SK-N-SH (cell line): ENCODE data around the gene POU6F2. TPM values are rescaled to one million over a fixed set of nuclear protein-coding genes. Genes with fewer than 3 reads are reported as not detected.

Experiments
- CTCF ChIA-PET: fragments of 300-600, 350-600 bp; formaldehyde crosslinking; extraction: SDS; loops from one replicate; lab custom pipeline; 2021; lab: Yijun Ruan, JAX
- POLR2A ChIA-PET: fragments of 350-600 bp; sonication (Branson Sonifier 250); formaldehyde crosslinking; extraction: SDS; loops from one replicate; lab custom pipeline; 2020; ENCODE audit warnings: antibody characterized with exemption, inconsistent platforms; lab: Yijun Ruan, JAX
- DNase-seq: peaks from one replicate; pipeline ENCODE4 v3.0.0; 2012
- H2AFZ ChIP-seq: fragments of 200-600 bp; sonication (generic); 2 replicates; pipeline ENCODE4 v1.8.1; 2016; ENCODE audit warnings: antibody characterized with exemption, mild to moderate bottlenecking, low read depth
- H3F3A ChIP-seq: fragments of 200-600 bp; sonication (generic); replicated peaks from 2 replicates; pipeline ENCODE3; 2016; ENCODE audit warnings: antibody characterized with exemption, mild to moderate bottlenecking; ENCODE audit not compliant: insufficient read depth
- H3K27ac ChIP-seq, 2 experiments: fragments of 200-500 bp in 1 of 2; fragments of 200-600 bp in 1 of 2; sonication (Bioruptor generic) in 1 of 2; sonication (generic), shearing (Covaris generic) in 1 of 2; 2 replicates each; pipeline versions ENCODE4 v1.5.1 to v1.6.1; 2014 to 2016; ENCODE audit warnings: low read depth in 2 of 2, inconsistent platforms in 1 of 2, low read length in 1 of 2, mild to moderate bottlenecking in 1 of 2, mixed read lengths in 1 of 2
- H3K27me3 ChIP-seq: fragments of 200-600 bp; sonication (generic), shearing (Covaris generic); 2 replicates; pipeline ENCODE4 v1.6.1; 2016; ENCODE audit warnings: mixed run types; ENCODE audit not compliant: insufficient read depth
- H3K36me3 ChIP-seq, 2 experiments: fragments of 200-500 bp in 1 of 2; fragments of 200-600 bp in 1 of 2; sonication (Bioruptor generic) in 1 of 2; sonication (generic) in 1 of 2; replicated peaks in 1 of 2; 2 replicates each; pipeline versions ENCODE3 to v1.5.1; 2014 to 2016; ENCODE audit warnings: low read length in 1 of 2, mild to moderate bottlenecking in 1 of 2; ENCODE audit not compliant: insufficient read depth in 2 of 2, control insufficient read depth in 1 of 2
- H3K4me1 ChIP-seq, 2 experiments: fragments of 200-500 bp in 1 of 2; fragments of 200-600 bp in 1 of 2; sonication (Bioruptor generic) in 1 of 2; sonication (generic), shearing (Covaris generic) in 1 of 2; 2 replicates each; pipeline versions ENCODE4 v1.5.1 to v1.6.1; 2014 to 2016; ENCODE audit warnings: low read depth in 1 of 2, low read length in 1 of 2, mixed run types in 1 of 2; ENCODE audit not compliant: insufficient read depth in 2 of 2, control insufficient read depth in 1 of 2
- H3K4me2 ChIP-seq: fragments of 200-600 bp; sonication (generic), shearing (Covaris generic); 2 replicates; pipeline ENCODE4 v1.6.1; 2017; ENCODE audit warnings: mixed run types
- H3K4me3 ChIP-seq, 2 experiments: fragments of 200-500 bp in 1 of 2; fragments of 200-600 bp in 1 of 2; sonication (Bioruptor generic) in 1 of 2; sonication (generic), shearing (Covaris generic) in 1 of 2; 2 replicates each; pipeline versions ENCODE4 v1.5.1 to v1.8.1; 2014 to 2016; ENCODE audit warnings: low read depth in 2 of 2, inconsistent platforms in 1 of 2, low read length in 1 of 2, mild to moderate bottlenecking in 1 of 2, mixed read lengths in 1 of 2, moderate library complexity in 1 of 2
- H3K79me2 ChIP-seq: fragments of 200-600 bp; sonication (generic); 2 replicates; pipeline ENCODE4 v1.8.1; 2017; ENCODE audit warnings: mild to moderate bottlenecking; ENCODE audit not compliant: insufficient read depth
- H3K9ac ChIP-seq: fragments of 200-600 bp; sonication (generic); 2 replicates; pipeline ENCODE4 v1.6.1; 2017; ENCODE audit warnings: mixed run types
- H3K9me2 ChIP-seq: fragments of 200-600 bp; sonication (generic); 2 replicates; pipeline ENCODE4 v1.6.1; 2017; ENCODE audit warnings: mixed run types
- H3K9me3 ChIP-seq: fragments of 200-600 bp; sonication (generic); 2 replicates; pipeline ENCODE4 v1.6.1; 2017; ENCODE audit warnings: mixed run types, mild to moderate bottlenecking, moderate library complexity
- H4K20me1 ChIP-seq: fragments of 200-600 bp; sonication (generic); 2 replicates; pipeline ENCODE4 v1.6.1; 2017; ENCODE audit warnings: mild to moderate bottlenecking, mixed run types; ENCODE audit not compliant: insufficient read depth
- CHD2 ChIP-seq: fragments of 150-350 bp; IDR thresholded peaks from 2 replicates; pipeline ENCODE4 v1.6.1; 2018; ENCODE audit warnings: low read length; ENCODE audit not compliant: partially characterized antibody
- EP300 ChIP-seq, 2 experiments: IDR thresholded peaks; 2 replicates each; pipeline versions ENCODE4 v1.4.0 to v1.6.1; 2012; ENCODE audit warnings: borderline replicate concordance in 1 of 2, low read depth in 1 of 2, low read length in 1 of 2
- FOXJ3 ChIP-seq: sonication (generic); formaldehyde crosslinking; IDR thresholded peaks from 2 replicates; pipeline ENCODE4 v1.5.1; 2020; ENCODE audit warnings: mild to moderate bottlenecking, missing genetic modification reagents
- FOXM1 ChIP-seq: IDR thresholded peaks from 2 replicates; pipeline ENCODE4 v1.4.0; 2012; ENCODE audit warnings: low read depth, mild to moderate bottlenecking
- GABPA ChIP-seq: IDR thresholded peaks from 2 replicates; pipeline ENCODE4 v1.4.0; 2012; ENCODE audit warnings: low read depth, mild to moderate bottlenecking
- GATA2 ChIP-seq: sonication (generic); formaldehyde crosslinking; IDR thresholded peaks from 2 replicates; pipeline ENCODE4 v1.5.0; 2020; ENCODE audit warnings: mild to moderate bottlenecking, missing genetic modification reagents
- JUND ChIP-seq: IDR thresholded peaks from 2 replicates; pipeline ENCODE4 v1.4.0; 2012
- MEF2A ChIP-seq: IDR thresholded peaks from 2 replicates; pipeline ENCODE4 v1.4.0; 2012; ENCODE audit warnings: low read depth, borderline replicate concordance
- NFIC ChIP-seq: IDR thresholded peaks from 2 replicates; pipeline ENCODE4 v1.4.0; 2012; ENCODE audit warnings: borderline replicate concordance
- NRF1 ChIP-seq: IDR thresholded peaks from 2 replicates; pipeline ENCODE4 v1.6.1; 2012; ENCODE audit warnings: low read depth, mild to moderate bottlenecking, low read length
- POLR2AphosphoS5 ChIP-seq: IDR thresholded peaks from 2 replicates; pipeline ENCODE4 v1.6.1; 2012; ENCODE audit warnings: low read depth, low read length
- RAD21 ChIP-seq: IDR thresholded peaks from 2 replicates; pipeline ENCODE4 v1.6.1; 2012; ENCODE audit warnings: mild to moderate bottlenecking, low read length
- RCOR1 ChIP-seq: fragments of 150-350 bp; IDR thresholded peaks from 2 replicates; pipeline ENCODE4 v1.6.1; 2017; ENCODE audit warnings: antibody characterized with exemption, low read length
- RXRA ChIP-seq: IDR thresholded peaks from 2 replicates; pipeline ENCODE4 v1.4.0; 2012; ENCODE audit warnings: low read depth, mild to moderate bottlenecking, borderline replicate concordance
- SIN3A ChIP-seq: IDR thresholded peaks from 2 replicates; pipeline ENCODE4 v1.6.1; 2012; ENCODE audit warnings: low read depth, mild to moderate bottlenecking, low read length, moderate library complexity, borderline replicate concordance
- TCF12 ChIP-seq: IDR thresholded peaks from 2 replicates; pipeline ENCODE4 v1.4.0; 2012
- TEAD4 ChIP-seq: IDR thresholded peaks from 2 replicates; pipeline ENCODE4 v1.4.0; 2012; ENCODE audit warnings: mild to moderate bottlenecking, borderline replicate concordance; ENCODE audit not compliant: insufficient read depth
- WGBS: methylation state at CpG from one replicate; pipeline ENCODE4 v1.1.6; 2017; ENCODE audit warnings: low lambda C conversion rate; 5-methylcytosine and 5-hydroxymethylcytosine counted together
- polyA plus RNA-seq, 3 experiments: library from polyadenylated mRNA; depleted of rRNA; stranded (reverse); fragments of >200 nt; gene quantifications; 2 replicates each; pipeline ENCODE4 v1.2.3, GENCODE V29; 2012
- TF ChIP-seq, protein P1 (sequence below): IDR thresholded peaks from 2 replicates; pipeline ENCODE4 v1.4.0; 2012; ENCODE audit warnings: low read depth
- TF ChIP-seq, protein P2 (sequence below): IDR thresholded peaks from 2 replicates; pipeline ENCODE4 v1.4.0; 2012; ENCODE audit warnings: low read depth, borderline replicate concordance
- TF ChIP-seq, protein P3 (sequence below): IDR thresholded peaks from 2 replicates; pipeline ENCODE4 v1.6.1; 2012; ENCODE audit warnings: mild to moderate bottlenecking, low read depth, low read length, moderate library complexity
- TF ChIP-seq, protein P4 (sequence below): IDR thresholded peaks from 2 replicates; pipeline ENCODE4; 2012
- TF ChIP-seq, protein P5 (sequence below): IDR thresholded peaks from 2 replicates; pipeline ENCODE4 v1.4.0; 2012; ENCODE audit warnings: low read depth, borderline replicate concordance
- TF ChIP-seq, protein P6 (sequence below): fragments of 200-600 bp; sonication (generic); IDR thresholded peaks from 2 replicates; pipeline ENCODE4 v1.6.1; 2017; ENCODE audit warnings: antibody characterized with exemption, mild to moderate bottlenecking, moderate library complexity

POU6F2 gene
- polyA plus RNA-seq, 1 of the 3 experiments (the other 2 are of a cell fraction), result under 0.01 TPM

DNA sequence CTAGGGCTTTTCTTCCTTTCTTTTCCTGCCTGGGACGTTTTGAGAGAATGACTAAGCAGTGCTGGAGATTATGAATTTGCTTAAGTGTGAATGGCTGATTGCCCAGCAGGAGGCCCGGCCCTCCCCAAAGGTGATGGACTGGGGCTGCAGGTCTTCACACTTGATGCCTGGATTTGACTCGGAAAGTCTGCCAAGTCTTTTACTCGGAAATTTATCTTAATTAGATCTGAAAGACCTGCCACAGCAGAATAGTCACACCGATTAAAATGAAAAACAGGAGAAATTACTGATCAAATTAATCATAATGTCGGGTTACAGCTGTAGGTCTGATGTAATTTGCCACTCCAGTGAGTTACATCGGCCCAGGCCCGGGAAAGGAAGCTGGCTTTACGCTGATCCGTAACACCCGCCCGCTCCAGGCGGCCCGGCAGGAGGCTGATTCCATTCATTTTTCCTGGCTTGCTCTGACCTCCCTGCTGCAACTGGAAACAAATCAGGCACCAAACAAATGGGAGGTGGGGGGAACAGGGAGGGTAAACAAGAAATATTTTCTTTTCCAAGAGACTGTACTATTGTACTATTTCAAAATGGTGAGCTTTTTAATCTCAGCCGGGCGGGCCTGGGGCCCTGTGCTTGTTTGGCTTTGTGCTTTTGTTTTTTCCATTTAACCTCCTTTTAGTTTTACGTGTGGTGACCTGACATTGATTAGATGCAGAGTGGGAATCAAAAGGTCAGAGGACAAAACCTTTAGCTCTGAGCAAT lies 376.1 kb downstream of the POU6F2 start:
- H3F3A ChIP-seq, result no peaks in the 10 kb centered on the region
- peaks cover 14% of the 10 kb centered on the region for H3K27me3 ChIP-seq
- H3K4me1 ChIP-seq, result peaks cover 0 to 12% of the 10 kb centered on the region in 2 experiments; a peak in 3 of 4 replicates
- 19% methylated on average over 17 of the region's 17 CpGs for WGBS
- H3K4me2 ChIP-seq, result peak overlapping the region; percentile 26
- no peaks in the 10 kb centered on the region for H3K36me3 ChIP-seq
- POLR2A ChIA-PET, result no interaction called here
- H4K20me1 ChIP-seq, result no peaks in the 10 kb centered on the region
- peak overlapping the region; percentile 8; the same call in 1 of the 2 replicates for H2AFZ ChIP-seq
- no peak overlapping the region for H3K27ac ChIP-seq
- CTCF ChIA-PET, result interaction anchor here (0.8 kb wide), 1 partner anchor 14 kb away, joined by 3 read pairs; no protein-coding TSS in a partner anchor
- H3K9ac ChIP-seq, result no peak overlapping the region
- TF ChIP-seq POLR2AphosphoS5, result peak; percentile 56; the same call in 1 of the 2 replicates
- TF ChIP-seq RAD21, result 0 out of 2 replicates have a peak, but pooled peaks have one; percentile 4
- TF ChIP-seq JUND, result peak; percentile 68
- TF ChIP-seq EP300 (IDR thresholded peaks at IDR 0.05; ENCODE audit: borderline replicate concordance in 1 of 2, low read depth in 1 of 2, low read length in 1 of 2), result peak; percentile 61 to 79; a peak in 3 of 4 replicates
- TF ChIP-seq TEAD4, result 0 out of 2 replicates have a peak, but pooled peaks have one; percentile 63
- TF ChIP-seq, protein P1, sequence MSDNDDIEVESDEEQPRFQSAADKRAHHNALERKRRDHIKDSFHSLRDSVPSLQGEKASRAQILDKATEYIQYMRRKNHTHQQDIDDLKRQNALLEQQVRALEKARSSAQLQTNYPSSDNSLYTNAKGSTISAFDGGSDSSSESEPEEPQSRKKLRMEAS, result no peak
- TF ChIP-seq FOXJ3 (CRISPR knock-in tag), result peak; percentile 51; the same call in 1 of the 2 replicates
- TF ChIP-seq, protein P2, sequence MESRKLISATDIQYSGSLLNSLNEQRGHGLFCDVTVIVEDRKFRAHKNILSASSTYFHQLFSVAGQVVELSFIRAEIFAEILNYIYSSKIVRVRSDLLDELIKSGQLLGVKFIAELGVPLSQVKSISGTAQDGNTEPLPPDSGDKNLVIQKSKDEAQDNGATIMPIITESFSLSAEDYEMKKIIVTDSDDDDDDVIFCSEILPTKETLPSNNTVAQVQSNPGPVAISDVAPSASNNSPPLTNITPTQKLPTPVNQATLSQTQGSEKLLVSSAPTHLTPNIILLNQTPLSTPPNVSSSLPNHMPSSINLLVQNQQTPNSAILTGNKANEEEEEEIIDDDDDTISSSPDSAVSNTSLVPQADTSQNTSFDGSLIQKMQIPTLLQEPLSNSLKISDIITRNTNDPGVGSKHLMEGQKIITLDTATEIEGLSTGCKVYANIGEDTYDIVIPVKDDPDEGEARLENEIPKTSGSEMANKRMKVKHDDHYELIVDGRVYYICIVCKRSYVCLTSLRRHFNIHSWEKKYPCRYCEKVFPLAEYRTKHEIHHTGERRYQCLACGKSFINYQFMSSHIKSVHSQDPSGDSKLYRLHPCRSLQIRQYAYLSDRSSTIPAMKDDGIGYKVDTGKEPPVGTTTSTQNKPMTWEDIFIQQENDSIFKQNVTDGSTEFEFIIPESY, result peak; percentile 72; the same call in 1 of the 2 replicates
- TF ChIP-seq, protein P3, sequence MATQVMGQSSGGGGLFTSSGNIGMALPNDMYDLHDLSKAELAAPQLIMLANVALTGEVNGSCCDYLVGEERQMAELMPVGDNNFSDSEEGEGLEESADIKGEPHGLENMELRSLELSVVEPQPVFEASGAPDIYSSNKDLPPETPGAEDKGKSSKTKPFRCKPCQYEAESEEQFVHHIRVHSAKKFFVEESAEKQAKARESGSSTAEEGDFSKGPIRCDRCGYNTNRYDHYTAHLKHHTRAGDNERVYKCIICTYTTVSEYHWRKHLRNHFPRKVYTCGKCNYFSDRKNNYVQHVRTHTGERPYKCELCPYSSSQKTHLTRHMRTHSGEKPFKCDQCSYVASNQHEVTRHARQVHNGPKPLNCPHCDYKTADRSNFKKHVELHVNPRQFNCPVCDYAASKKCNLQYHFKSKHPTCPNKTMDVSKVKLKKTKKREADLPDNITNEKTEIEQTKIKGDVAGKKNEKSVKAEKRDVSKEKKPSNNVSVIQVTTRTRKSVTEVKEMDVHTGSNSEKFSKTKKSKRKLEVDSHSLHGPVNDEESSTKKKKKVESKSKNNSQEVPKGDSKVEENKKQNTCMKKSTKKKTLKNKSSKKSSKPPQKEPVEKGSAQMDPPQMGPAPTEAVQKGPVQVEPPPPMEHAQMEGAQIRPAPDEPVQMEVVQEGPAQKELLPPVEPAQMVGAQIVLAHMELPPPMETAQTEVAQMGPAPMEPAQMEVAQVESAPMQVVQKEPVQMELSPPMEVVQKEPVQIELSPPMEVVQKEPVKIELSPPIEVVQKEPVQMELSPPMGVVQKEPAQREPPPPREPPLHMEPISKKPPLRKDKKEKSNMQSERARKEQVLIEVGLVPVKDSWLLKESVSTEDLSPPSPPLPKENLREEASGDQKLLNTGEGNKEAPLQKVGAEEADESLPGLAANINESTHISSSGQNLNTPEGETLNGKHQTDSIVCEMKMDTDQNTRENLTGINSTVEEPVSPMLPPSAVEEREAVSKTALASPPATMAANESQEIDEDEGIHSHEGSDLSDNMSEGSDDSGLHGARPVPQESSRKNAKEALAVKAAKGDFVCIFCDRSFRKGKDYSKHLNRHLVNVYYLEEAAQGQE, result no peak
- peak; percentile 54; the same call in 1 of the 2 replicates for TF ChIP-seq SIN3A
- TF ChIP-seq NFIC, result peak; percentile 63
- peak; percentile 93 for TF ChIP-seq RCOR1
- TF ChIP-seq, protein P4, sequence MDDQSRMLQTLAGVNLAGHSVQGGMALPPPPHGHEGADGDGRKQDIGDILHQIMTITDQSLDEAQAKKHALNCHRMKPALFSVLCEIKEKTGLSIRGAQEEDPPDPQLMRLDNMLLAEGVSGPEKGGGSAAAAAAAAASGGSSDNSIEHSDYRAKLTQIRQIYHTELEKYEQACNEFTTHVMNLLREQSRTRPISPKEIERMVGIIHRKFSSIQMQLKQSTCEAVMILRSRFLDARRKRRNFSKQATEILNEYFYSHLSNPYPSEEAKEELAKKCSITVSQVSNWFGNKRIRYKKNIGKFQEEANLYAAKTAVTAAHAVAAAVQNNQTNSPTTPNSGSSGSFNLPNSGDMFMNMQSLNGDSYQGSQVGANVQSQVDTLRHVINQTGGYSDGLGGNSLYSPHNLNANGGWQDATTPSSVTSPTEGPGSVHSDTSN, result peak; percentile 95
- no peak for TF ChIP-seq NRF1
- TF ChIP-seq, protein P5, sequence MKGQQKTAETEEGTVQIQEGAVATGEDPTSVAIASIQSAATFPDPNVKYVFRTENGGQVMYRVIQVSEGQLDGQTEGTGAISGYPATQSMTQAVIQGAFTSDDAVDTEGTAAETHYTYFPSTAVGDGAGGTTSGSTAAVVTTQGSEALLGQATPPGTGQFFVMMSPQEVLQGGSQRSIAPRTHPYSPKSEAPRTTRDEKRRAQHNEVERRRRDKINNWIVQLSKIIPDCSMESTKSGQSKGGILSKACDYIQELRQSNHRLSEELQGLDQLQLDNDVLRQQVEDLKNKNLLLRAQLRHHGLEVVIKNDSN, result no peak
- no peak for TF ChIP-seq RXRA
- peak; percentile 68 for TF ChIP-seq CHD2
- TF ChIP-seq MEF2A, result no peak
- TF ChIP-seq, protein P6, sequence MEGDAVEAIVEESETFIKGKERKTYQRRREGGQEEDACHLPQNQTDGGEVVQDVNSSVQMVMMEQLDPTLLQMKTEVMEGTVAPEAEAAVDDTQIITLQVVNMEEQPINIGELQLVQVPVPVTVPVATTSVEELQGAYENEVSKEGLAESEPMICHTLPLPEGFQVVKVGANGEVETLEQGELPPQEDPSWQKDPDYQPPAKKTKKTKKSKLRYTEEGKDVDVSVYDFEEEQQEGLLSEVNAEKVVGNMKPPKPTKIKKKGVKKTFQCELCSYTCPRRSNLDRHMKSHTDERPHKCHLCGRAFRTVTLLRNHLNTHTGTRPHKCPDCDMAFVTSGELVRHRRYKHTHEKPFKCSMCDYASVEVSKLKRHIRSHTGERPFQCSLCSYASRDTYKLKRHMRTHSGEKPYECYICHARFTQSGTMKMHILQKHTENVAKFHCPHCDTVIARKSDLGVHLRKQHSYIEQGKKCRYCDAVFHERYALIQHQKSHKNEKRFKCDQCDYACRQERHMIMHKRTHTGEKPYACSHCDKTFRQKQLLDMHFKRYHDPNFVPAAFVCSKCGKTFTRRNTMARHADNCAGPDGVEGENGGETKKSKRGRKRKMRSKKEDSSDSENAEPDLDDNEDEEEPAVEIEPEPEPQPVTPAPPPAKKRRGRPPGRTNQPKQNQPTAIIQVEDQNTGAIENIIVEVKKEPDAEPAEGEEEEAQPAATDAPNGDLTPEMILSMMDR, result 0 out of 2 replicates have a peak, but pooled peaks have one; percentile 16
- no peak for TF ChIP-seq FOXM1
- TF ChIP-seq TCF12, result peak; percentile 89
- TF ChIP-seq GATA2 (CRISPR knock-in tag), result peak; percentile 83
- TF ChIP-seq GABPA, result no peak
- H3K4me3 ChIP-seq, result peak overlapping the region in 1 of 2 experiments; percentile 5; a peak in 1 of 4 replicates
- DNase-seq, result peak; percentile 70
- no peaks in the 10 kb centered on the region for H3K9me2 ChIP-seq
- no peaks in the 10 kb centered on the region for H3K9me3 ChIP-seq
- no peaks in the 10 kb centered on the region for H3K79me2 ChIP-seq
